NCI-H345 treated with DMSO at 0.1 percent for 48 hours (cell line): Measurements from ENCODE around the gene TUBB8.
"Not testable (repeated sequence)": the region's sequence is repeated elsewhere in the genome, so short reads cannot be mapped to it uniquely, and the experiment has no call there.

Experiments used
- DNase-seq: peaks from one replicate; lab custom pipeline; 2025; ENCODE audit not compliant: unreplicated experiment; lab: John Stamatoyannopoulos, UW

TUBB8 gene

GRCh38 chr10:49926-50325 lies 830 bp upstream of the TUBB8 start:
- DNase-seq: not testable (repeated sequence)

- not testable (repeated sequence) for DNase-seq
These were observed 1.2 kb downstream of the TUBB8 start for GRCh38 chr10:47864-48263.

GRCh38 chr10:13315-13635 lies 35.8 kb downstream of the TUBB8 start:
- DNase-seq: not testable (repeated sequence)

DNA sequence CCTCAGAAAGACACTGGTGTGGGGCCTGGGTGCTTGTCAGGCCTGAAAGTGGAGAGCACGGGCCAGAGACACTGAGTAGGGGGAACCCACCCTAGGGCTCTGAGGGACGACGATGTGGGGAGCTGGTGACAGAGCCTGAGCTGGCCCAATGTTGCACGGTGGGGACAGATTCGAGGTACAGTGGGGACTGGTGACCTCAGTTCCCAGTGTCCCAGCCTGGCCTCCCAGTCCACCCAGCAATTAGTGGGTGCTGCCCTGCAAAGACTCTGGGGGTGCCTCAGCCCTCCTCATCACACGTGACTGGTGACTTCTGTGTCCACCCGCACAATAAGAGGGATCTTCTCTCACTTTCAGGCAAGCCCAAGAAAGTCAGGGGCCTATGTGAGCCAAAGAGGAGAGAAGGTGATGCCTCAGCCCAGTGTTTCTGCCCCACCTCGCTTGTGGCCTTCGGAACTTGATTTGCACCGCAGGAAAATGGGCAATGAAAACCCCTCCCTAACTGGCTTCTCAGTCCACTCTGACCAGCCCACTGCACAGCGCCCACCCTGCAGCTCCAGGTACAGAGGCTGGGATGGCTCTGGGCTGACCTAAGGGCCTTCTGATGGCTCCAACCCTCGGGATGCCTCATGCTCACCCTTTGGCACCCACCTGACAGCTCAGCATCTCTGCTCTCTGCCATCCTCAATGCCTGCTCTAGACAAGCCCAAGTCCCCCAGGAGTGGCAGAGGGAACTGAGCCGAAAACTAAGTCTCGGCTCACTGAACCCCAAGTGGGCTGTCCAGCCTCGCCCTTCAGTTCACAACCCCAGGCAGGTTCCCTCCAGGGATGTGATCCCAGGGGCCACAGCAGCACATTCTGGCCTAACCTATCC lies 36.4 kb downstream of the TUBB8 start:
- DNase-seq: not testable (repeated sequence)

GRCh38 chr10:11260-11659 lies 37.8 kb downstream of the TUBB8 start:
- DNase-seq: not testable (repeated sequence)

GRCh38 chr10:10261-10971 lies 38.7 kb downstream of the TUBB8 start:
- not testable (repeated sequence) for DNase-seq
